Caco-2 (cell line): ENCODE measurements around the gene ITGB6. TPM values are rescaled to one million over a fixed set of nuclear protein-coding genes. Genes with fewer than 3 reads are reported as not detected.

ENCODE experiments used
- BruUV-seq: library from RNA; stranded (reverse); fragments of 400-500 nt; replicated peaks from 2 replicates; lab custom pipeline; 2021; lab: Mats Ljungman, UMichigan
- CTCF ChIA-PET: fragments of 300-600 bp; sonication (Branson Sonifier 250); formaldehyde crosslinking; loops from one replicate; lab custom pipeline; 2022; ENCODE audit warnings: antibody characterized with exemption; lab: Charles Lee
- POLR2A ChIA-PET: fragments of 300-600 bp; sonication (Branson Sonifier 250); formaldehyde crosslinking; loops from one replicate; lab custom pipeline; 2022; ENCODE audit warnings: antibody characterized with exemption; lab: Charles Lee
- DNase-seq, 2 experiments: peaks; one replicate each; pipeline versions ENCODE4 v3.0.0 to v3.0.0-alpha.2; 2020 to 2022
- H3K27me3 ChIP-seq: replicated peaks from 2 replicates; pipeline ENCODE4 v1.6.0; 2011; ENCODE audit warnings: low read length; ENCODE audit not compliant: control insufficient read depth, insufficient read depth
- H3K36me3 ChIP-seq: 2 replicates; pipeline ENCODE4 v1.5.1; 2011; ENCODE audit warnings: low read length; ENCODE audit not compliant: control insufficient read depth, insufficient read depth
- H3K4me1 ChIP-seq: fragments of 250-450 bp; sonication (Bioruptor Pico); 2 replicates; pipeline ENCODE4 v1.5.1; 2020; ENCODE audit warnings: mild to moderate bottlenecking
- H3K4me3 ChIP-seq: 2 replicates; pipeline ENCODE4 v1.5.1; 2011; ENCODE audit warnings: low read depth, mild to moderate bottlenecking, control low read depth, low read length
- H3K9me3 ChIP-seq: fragments of 250-450 bp; sonication (Bioruptor Pico); 2 replicates; pipeline ENCODE4 v1.5.1; 2020; ENCODE audit warnings: mild to moderate bottlenecking, moderate library complexity
- H3K27ac Mint-ChIP-seq: one replicate; pipeline ENCODE4 v1.8.0; 2022; ENCODE audit warnings: mixed read lengths; ENCODE audit not compliant: unreplicated experiment
- H3K27me3 Mint-ChIP-seq: one replicate; pipeline ENCODE4 v1.8.0; 2022; ENCODE audit warnings: mixed read lengths; ENCODE audit not compliant: insufficient read depth, unreplicated experiment
- H3K36me3 Mint-ChIP-seq: one replicate; pipeline ENCODE4 v1.8.0; 2022; ENCODE audit warnings: mild to moderate bottlenecking, mixed read lengths; ENCODE audit not compliant: insufficient read depth, unreplicated experiment
- H3K4me1 Mint-ChIP-seq: one replicate; pipeline ENCODE4 v1.8.0; 2022; ENCODE audit warnings: low read depth, mixed read lengths; ENCODE audit not compliant: unreplicated experiment
- H3K4me3 Mint-ChIP-seq: one replicate; pipeline ENCODE4 v1.8.0; 2022; ENCODE audit warnings: mild to moderate bottlenecking, moderate library complexity, mixed read lengths; ENCODE audit not compliant: unreplicated experiment
- H3K9me3 Mint-ChIP-seq: one replicate; pipeline ENCODE4 v1.8.0; 2022; ENCODE audit warnings: mixed read lengths; ENCODE audit not compliant: unreplicated experiment
- CTCF ChIP-seq, 2 experiments: fragments of 200-600 bp in 1 of 2; IDR thresholded peaks; 1 replicate in 1 of 2; 2 replicates in 1 of 2; pipeline versions ENCODE4 v1.5.1 to v1.8.0; 2011 to 2022; ENCODE audit warnings: antibody characterized with exemption in 1 of 2, control low read depth in 1 of 2, inconsistent platforms in 1 of 2, low read depth in 1 of 2, low read length in 1 of 2, mild to moderate bottlenecking in 1 of 2, moderate library complexity in 1 of 2; ENCODE audit not compliant: insufficient read depth in 1 of 2, severe bottlenecking in 1 of 2, unreplicated experiment in 1 of 2
- intact Hi-C: fragments of 100-400 bp; cut with micrococcal nuclease; formaldehyde crosslinking; loops from one replicate; pipeline ENCODE4 v1.10.0; 2022; ENCODE audit not compliant: unreplicated experiment
- total RNA-seq: library from RNA; stranded (reverse); gene quantifications from 2 replicates; pipeline ENCODE4 v1.2.3, GENCODE V29; 2022

ITGB6 gene
- total RNA-seq, 1 experiment from 2014 or later = 1.7 TPM

- Mint-ChIP-seq H3K9me3 (no peaks in the 10 kb centered on the region), H3K4me3 (no peak overlapping the region), H3K36me3 (no peaks in the 10 kb centered on the region), H3K27ac (no peak overlapping the region), H3K27me3 (peaks cover 16% of the 10 kb centered on the region), H3K4me1 (no peaks in the 10 kb centered on the region)
- CTCF ChIA-PET = no interaction called here
- Histone ChIP-seq H3K4me3 (no peak overlapping the region), H3K9me3 (no peaks in the 10 kb centered on the region), H3K4me1 (no peaks in the 10 kb centered on the region), H3K36me3 (no peaks in the 10 kb centered on the region), H3K27me3 (no peaks in the 10 kb centered on the region)
- DNase-seq = no peak
- POLR2A ChIA-PET = no interaction called here
- intact Hi-C loops = no loop called here
- no peak for TF ChIP-seq CTCF (IDR thresholded peaks at IDR 0.05; ENCODE audit: insufficient read depth in 1 of 2, low read depth in 1 of 2, low read length in 1 of 2, severe bottlenecking in 1 of 2, unreplicated experiment in 1 of 2)
- BruUV-seq = no TSS peak
These were observed 146.1 kb downstream of the ITGB6 start for GRCh38 chr2:160053946-160054345.

GRCh38 chr2:160052531-160052930, 147.5 kb downstream of the ITGB6 start:
- Histone ChIP-seq H3K36me3 (no peaks in the 10 kb centered on the region), H3K9me3 (no peaks in the 10 kb centered on the region), H3K4me3 (no peak overlapping the region), H3K4me1 (no peaks in the 10 kb centered on the region), H3K27me3 (no peaks in the 10 kb centered on the region)
- Mint-ChIP-seq H3K27me3 (peaks cover 16% of the 10 kb centered on the region), H3K4me3 (no peak overlapping the region), H3K27ac (no peak overlapping the region), H3K36me3 (no peaks in the 10 kb centered on the region), H3K9me3 (no peaks in the 10 kb centered on the region), H3K4me1 (no peaks in the 10 kb centered on the region)
- CTCF ChIA-PET = no interaction called here
- POLR2A ChIA-PET = no interaction called here
- TF ChIP-seq CTCF (IDR thresholded peaks at IDR 0.05; ENCODE audit: insufficient read depth in 1 of 2, low read depth in 1 of 2, low read length in 1 of 2, severe bottlenecking in 1 of 2, unreplicated experiment in 1 of 2) = no peak
- no TSS peak for BruUV-seq
- no peak for DNase-seq
- intact Hi-C loops = no loop called here

GRCh38 chr2:160051371-160051800, 148.7 kb downstream of the ITGB6 start:
- no TSS peak for BruUV-seq
- Histone ChIP-seq H3K4me3 (no peak overlapping the region), H3K36me3 (no peaks in the 10 kb centered on the region), H3K9me3 (no peaks in the 10 kb centered on the region), H3K4me1 (no peaks in the 10 kb centered on the region), H3K27me3 (no peaks in the 10 kb centered on the region)
- TF ChIP-seq CTCF (IDR thresholded peaks at IDR 0.05; ENCODE audit: insufficient read depth in 1 of 2, low read depth in 1 of 2, low read length in 1 of 2, severe bottlenecking in 1 of 2, unreplicated experiment in 1 of 2) = no peak
- ChIA-PET CTCF (no interaction called here), POLR2A (no interaction called here)
- Mint-ChIP-seq H3K27ac (no peak overlapping the region), H3K36me3 (no peaks in the 10 kb centered on the region), H3K4me3 (no peak overlapping the region), H3K27me3 (peaks cover 16% of the 10 kb centered on the region), H3K4me1 (no peaks in the 10 kb centered on the region), H3K9me3 (no peaks in the 10 kb centered on the region)
- intact Hi-C loops = no loop called here
- no peak for DNase-seq
